Measurements from ENCODE around the gene DYNLT3. TPM values are rescaled to one million over a fixed set of nuclear protein-coding genes. Genes with fewer than 3 reads are reported as not detected.

Gene DYNLT3
- total RNA-seq, 1 experiment from 2014 or later, result 5.7 TPM

GRCh38 chrX:37820646-37821045 lies 26.7 kb downstream of the DYNLT3 start:
- H2BK120ac ChIP-seq (ENCODE audit: low read depth, low read length, poor library complexity, severe bottlenecking), result no peak overlapping the region

More at GRCh38 chrX:37820646-37821045, 26.7 kb downstream of the DYNLT3 start:
- Histone ChIP-seq H3K4me1 (ENCODE audit: insufficient read depth, low read length) (no peaks in the 10 kb centered on the region), H3K27ac (ENCODE audit: insufficient read length, low read depth, low read length) (no peak overlapping the region), H4K20me1 (ENCODE audit: control insufficient read depth, insufficient read depth, insufficient read length) (no peaks in the 10 kb centered on the region), H3K56ac (ENCODE audit: insufficient read length, low read depth, low read length) (no peak overlapping the region), H2BK12ac (ENCODE audit: insufficient read length, low read depth, low read length) (no peak overlapping the region), H2BK5ac (ENCODE audit: insufficient read length, low read length) (no peak overlapping the region), H3K9me3 (ENCODE audit: control insufficient read depth, low read depth, low read length) (peaks cover 6% of the 10 kb centered on the region), H4K8ac (replicated peaks; ENCODE audit: insufficient read length, low read depth, low read length) (no peak overlapping the region), H3K4ac (ENCODE audit: low read depth, low read length) (no peak overlapping the region), H3K79me1 (ENCODE audit: insufficient read depth, low read depth, low read length, poor library complexity, severe bottlenecking) (no peaks in the 10 kb centered on the region), H2BK15ac (ENCODE audit: low read depth, low read length) (no peak overlapping the region), H3K23ac (ENCODE audit: insufficient read length, low read depth, low read length) (no peak overlapping the region), H2AK5ac (ENCODE audit: insufficient read length, low read length) (no peak overlapping the region), H3K79me2 (ENCODE audit: insufficient read depth, low read length) (no peaks in the 10 kb centered on the region), H3T11ph (ENCODE audit: low read length) (no peak overlapping the region), H4K5ac (ENCODE audit: insufficient read length, low read depth, low read length) (no peak overlapping the region), H3K14ac (ENCODE audit: insufficient read depth, low read length) (no peak overlapping the region), H2BK20ac (ENCODE audit: low read depth, low read length, poor library complexity, severe bottlenecking) (no peak overlapping the region), H4K91ac (ENCODE audit: insufficient read length, low read depth, low read length) (no peak overlapping the region), H2AFZ (ENCODE audit: low read length) (no peak overlapping the region), H3K18ac (ENCODE audit: insufficient read length, low read depth, low read length) (no peak overlapping the region), H3K9ac (ENCODE audit: extremely low read depth, insufficient read length, low read length) (no peak overlapping the region), H3K4me2 (ENCODE audit: insufficient read depth, insufficient read length, low read length) (no peak overlapping the region), H3K27me3 (ENCODE audit: insufficient read depth, low read length) (no peaks in the 10 kb centered on the region), H3K23me2 (ENCODE audit: insufficient read length, low read depth, low read length, poor library complexity, severe bottlenecking) (no peaks in the 10 kb centered on the region)
- no peak overlapping the region for H3K4me3 Mint-ChIP-seq
- no peak overlapping the region for H3K27ac Mint-ChIP-seq
- H3K27me3 Mint-ChIP-seq (ENCODE audit: low read depth), result no peaks in the 10 kb centered on the region; the same call in 1 of the 2 replicates
- TF ChIP-seq CTCF (conservative IDR thresholded peaks at IDR 0.05), result no peak
- no peaks in the 10 kb centered on the region; a peak in 1 of 4 replicates for H3K4me1 Mint-ChIP-seq
- no CpG with 5 or more reads among the region's 1 CpG for WGBS (ENCODE audit: extremely low coverage, insufficient read length, low lambda C conversion rate)
- DNase-seq, result no peak
- H3K9me3 Mint-ChIP-seq, result peaks cover 69 to 74% of the 10 kb centered on the region in 2 experiments
- H3K36me3 Mint-ChIP-seq (ENCODE audit: insufficient read depth in 1 of 3, low read depth in 3 of 3), result no peaks in the 10 kb centered on the region; a peak in 1 of 7 replicates
